ENCODE data around the gene OR1Q1.

DNA sequence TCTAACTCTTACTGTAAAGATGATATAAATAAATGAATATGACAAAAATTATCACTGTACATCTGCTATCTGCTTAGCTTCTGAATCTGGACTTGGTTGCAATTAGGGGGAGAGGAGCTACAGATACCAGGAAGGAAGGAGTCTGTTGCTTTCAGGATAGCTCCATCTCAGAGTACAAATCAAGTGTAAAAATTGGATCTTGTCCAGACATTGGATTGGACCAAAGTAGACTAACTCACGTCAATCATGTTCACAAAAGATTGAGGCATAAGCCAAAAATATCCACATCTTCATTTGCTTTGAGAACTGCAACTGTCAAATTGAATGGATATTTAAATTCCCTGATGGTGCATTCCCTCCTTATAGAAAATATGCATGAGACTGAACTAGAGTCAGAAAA, 8.8 kb upstream of the OR1Q1 start:
- TF ChIP-seq, protein P1, sequence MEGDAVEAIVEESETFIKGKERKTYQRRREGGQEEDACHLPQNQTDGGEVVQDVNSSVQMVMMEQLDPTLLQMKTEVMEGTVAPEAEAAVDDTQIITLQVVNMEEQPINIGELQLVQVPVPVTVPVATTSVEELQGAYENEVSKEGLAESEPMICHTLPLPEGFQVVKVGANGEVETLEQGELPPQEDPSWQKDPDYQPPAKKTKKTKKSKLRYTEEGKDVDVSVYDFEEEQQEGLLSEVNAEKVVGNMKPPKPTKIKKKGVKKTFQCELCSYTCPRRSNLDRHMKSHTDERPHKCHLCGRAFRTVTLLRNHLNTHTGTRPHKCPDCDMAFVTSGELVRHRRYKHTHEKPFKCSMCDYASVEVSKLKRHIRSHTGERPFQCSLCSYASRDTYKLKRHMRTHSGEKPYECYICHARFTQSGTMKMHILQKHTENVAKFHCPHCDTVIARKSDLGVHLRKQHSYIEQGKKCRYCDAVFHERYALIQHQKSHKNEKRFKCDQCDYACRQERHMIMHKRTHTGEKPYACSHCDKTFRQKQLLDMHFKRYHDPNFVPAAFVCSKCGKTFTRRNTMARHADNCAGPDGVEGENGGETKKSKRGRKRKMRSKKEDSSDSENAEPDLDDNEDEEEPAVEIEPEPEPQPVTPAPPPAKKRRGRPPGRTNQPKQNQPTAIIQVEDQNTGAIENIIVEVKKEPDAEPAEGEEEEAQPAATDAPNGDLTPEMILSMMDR (conservative IDR thresholded peaks at IDR 0.05; ENCODE audit: low read depth in 2 of 2): no peak
- TF ChIP-seq, protein P2, sequence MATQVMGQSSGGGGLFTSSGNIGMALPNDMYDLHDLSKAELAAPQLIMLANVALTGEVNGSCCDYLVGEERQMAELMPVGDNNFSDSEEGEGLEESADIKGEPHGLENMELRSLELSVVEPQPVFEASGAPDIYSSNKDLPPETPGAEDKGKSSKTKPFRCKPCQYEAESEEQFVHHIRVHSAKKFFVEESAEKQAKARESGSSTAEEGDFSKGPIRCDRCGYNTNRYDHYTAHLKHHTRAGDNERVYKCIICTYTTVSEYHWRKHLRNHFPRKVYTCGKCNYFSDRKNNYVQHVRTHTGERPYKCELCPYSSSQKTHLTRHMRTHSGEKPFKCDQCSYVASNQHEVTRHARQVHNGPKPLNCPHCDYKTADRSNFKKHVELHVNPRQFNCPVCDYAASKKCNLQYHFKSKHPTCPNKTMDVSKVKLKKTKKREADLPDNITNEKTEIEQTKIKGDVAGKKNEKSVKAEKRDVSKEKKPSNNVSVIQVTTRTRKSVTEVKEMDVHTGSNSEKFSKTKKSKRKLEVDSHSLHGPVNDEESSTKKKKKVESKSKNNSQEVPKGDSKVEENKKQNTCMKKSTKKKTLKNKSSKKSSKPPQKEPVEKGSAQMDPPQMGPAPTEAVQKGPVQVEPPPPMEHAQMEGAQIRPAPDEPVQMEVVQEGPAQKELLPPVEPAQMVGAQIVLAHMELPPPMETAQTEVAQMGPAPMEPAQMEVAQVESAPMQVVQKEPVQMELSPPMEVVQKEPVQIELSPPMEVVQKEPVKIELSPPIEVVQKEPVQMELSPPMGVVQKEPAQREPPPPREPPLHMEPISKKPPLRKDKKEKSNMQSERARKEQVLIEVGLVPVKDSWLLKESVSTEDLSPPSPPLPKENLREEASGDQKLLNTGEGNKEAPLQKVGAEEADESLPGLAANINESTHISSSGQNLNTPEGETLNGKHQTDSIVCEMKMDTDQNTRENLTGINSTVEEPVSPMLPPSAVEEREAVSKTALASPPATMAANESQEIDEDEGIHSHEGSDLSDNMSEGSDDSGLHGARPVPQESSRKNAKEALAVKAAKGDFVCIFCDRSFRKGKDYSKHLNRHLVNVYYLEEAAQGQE (IDR thresholded peaks at IDR 0.05; ENCODE audit: unreplicated experiment): no peak
- no peak for TF ChIP-seq EZH2 (IDR thresholded peaks at IDR 0.05; ENCODE audit: low read depth, unreplicated experiment)

Data from GM23338 (cell line).